Amniotic epithelial cell (primary cell): ENCODE measurements around the gene CRACR2B.

Experiments used
- DNase-seq: peaks from one replicate; pipeline ENCODE4 v3.0.0-alpha.2; 2010; ENCODE audit warnings: low read depth

The CRACR2B gene

GRCh38 chr11:811446-812245, 16.1 kb upstream of the CRACR2B start:
- no peak for DNase-seq

GRCh38 chr11:812390-812789, 15.3 kb upstream of the CRACR2B start:
- no peak for DNase-seq

DNA sequence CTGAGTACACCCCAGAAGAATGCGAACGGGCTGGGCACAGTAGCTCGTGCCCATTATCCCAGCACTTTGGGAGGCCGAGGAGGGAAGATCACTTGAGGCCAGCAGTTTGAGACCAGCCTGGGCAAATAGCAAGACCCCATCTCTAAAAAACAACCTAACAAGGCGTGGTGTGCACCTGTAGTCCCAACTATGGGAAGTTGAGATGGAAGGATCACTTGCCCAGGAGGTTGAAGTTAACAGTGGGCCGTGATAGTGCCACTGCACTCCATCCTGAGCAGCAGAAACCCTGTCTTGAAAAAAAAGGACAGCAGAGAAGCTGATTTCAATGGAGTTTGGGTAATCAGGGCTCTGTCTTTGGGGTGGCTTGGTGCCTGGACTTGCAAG, 14.7 kb upstream of the CRACR2B start:
- no peak for DNase-seq

GRCh38 chr11:813456-814096, 14.1 kb upstream of the CRACR2B start:
- DNase-seq, result no peak

- DNase-seq, result no peak
Measured at GRCh38 chr11:815675-816432, 11.9 kb upstream of the CRACR2B start.

- no peak for DNase-seq
Measured at GRCh38 chr11:816433-816779, 11.3 kb upstream of the CRACR2B start.

- peak; percentile 85 for DNase-seq
Measured at GRCh38 chr11:818396-819128, 9.2 kb upstream of the CRACR2B start, which contains the start of gene PNPLA2. PNPLA2 (plus strand) TSS chr11:818914; CDS start chr11:819719, 805 bp downstream.

DNA sequence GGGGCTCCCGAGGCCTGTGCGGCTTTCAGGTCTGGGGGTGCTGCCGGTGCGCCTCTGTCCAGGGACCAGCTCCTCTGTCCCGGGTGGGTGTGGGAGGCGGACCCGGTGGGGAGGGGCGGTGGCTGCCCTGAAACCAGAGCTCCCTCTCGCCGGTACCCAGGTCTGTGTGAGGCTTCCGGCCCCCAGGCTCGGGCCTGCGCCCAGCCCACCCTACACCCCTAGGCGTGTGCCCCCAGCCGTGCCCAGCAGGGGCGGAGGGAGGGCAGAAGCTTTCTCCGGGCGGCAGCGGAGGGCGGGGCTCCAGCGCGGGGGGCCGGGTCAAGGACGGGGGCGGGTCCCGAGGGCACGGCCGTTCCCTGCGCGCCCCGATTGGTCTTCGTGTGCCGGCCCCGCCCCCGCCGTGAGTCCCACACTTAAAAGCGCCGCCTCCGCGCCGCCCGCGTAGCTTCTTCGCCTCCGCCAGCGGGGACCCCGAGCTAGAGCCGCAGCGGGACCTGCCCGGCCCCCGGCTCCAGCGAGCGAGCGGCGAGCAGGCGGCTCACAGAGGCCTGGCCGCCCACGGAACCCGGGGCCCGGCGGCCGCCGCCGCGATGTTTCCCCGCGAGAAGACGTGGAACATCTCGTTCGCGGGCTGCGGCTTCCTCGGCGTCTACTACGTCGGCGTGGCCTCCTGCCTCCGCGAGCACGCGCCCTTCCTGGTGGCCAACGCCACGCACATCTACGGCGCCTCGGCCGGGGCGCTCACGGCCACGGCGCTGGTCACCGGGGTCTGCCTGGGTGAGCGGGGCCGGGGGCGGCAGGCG, 8.4 kb upstream of the CRACR2B start:
- DNase-seq, result peak; percentile 68

DNA sequence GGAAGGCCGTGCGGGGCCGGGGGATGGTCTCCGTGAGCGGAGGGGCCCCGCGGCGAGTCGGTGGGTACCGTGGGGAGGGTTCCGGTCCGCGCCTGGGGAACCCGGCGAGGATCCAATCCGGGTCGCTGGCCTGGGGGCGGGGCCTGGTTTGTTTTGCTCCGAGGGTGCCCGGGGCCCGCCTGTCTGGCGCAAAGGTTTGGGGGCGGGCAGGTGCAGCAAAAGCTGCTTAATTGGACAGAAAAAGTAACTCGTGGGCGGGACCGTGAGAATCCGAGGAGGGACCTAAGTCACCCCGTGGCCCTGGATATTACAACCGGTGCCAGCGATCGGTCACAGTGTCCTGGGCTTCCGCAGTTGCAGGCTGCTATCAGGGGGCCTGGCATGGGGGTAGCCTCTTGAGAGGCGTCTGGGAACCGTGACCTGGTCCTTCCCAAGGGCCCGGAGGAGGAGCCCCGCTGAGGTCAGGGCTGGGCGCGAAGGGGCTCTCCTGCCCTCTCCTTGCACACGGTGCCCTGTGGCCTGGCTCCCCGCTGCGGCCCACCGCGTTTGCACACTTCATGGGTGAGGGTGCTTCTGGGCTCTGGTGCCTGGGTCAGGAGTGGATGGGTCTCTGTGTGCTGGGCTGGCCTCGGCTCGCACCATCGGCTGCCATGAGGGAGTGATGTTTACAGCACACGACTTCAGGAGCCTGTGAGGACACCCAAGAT, 7.6 kb upstream of the CRACR2B start:
- peak; percentile 63 for DNase-seq

DNA sequence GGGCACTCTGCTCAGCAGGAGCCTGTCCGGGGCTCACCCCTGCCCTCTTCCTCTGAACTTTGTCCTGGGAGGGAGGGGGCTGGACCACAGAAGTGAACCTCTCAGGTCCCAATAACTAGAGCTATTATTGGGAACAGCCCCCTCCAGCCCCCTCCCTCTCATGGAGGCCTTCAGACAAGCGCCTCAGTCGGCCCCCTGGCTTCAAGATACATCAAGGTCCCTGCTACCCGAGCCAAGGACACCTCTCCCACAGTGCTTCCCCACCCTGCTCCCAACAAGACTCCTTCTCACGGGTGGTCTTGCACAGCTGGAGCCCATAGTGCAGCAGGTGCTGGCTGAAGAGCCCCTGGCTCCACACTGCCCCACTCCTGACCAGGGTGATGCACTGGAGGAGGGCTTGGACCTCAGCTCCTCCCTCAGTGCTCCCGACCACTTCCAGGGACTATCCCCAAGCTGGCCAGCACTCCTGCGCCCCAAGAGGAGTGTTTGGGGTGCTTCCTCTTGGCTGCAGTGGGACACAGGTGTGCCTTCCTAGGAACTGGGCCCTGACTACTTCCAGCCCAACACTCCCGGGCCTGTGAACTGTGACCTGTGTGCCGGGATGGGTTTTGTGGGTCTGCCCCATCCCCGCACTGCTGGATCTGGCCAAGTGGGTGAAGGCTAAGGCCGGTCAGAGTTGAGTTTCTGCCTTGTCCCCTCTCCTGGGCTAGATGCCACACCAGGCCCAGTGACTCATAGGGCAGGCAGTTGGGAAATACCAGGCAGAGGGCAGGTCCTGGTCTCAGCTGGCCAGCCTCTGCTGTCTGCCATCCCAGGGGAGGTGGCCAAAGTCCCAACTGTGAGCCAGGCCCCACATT, 6.8 kb upstream of the CRACR2B start:
- peak; percentile 62 for DNase-seq

DNA sequence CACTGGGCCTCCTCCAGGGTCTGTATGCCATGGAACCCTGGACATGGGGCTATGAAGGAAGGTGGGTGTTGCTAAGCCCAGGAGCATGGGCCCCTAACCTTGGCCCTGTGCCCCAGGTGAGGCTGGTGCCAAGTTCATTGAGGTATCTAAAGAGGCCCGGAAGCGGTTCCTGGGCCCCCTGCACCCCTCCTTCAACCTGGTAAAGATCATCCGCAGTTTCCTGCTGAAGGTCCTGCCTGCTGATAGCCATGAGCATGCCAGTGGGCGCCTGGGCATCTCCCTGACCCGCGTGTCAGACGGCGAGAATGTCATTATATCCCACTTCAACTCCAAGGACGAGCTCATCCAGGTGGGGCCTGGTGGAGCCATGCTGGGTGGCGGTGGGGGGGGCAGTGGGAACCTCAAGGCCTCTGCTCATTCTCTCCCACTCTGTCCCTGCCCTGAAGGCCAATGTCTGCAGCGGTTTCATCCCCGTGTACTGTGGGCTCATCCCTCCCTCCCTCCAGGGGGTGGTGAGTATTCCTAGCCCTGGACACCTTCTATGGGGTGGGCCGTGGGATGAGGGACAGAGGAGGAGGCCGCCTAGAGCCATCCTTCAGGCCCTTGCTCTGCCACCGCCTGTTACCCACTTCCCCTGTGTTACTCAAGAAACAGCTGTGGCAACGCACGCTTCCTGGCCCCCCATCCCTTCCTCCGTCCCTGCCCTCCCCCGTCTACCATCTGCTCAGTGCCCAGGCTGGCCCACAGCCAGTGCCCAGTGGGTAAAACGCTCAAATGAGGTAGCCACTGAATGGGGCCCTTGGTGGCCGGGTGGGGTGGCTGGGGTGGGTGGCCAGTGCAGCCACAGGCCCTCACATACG, 6.0 kb upstream of the CRACR2B start:
- DNase-seq, result no peak

DNA sequence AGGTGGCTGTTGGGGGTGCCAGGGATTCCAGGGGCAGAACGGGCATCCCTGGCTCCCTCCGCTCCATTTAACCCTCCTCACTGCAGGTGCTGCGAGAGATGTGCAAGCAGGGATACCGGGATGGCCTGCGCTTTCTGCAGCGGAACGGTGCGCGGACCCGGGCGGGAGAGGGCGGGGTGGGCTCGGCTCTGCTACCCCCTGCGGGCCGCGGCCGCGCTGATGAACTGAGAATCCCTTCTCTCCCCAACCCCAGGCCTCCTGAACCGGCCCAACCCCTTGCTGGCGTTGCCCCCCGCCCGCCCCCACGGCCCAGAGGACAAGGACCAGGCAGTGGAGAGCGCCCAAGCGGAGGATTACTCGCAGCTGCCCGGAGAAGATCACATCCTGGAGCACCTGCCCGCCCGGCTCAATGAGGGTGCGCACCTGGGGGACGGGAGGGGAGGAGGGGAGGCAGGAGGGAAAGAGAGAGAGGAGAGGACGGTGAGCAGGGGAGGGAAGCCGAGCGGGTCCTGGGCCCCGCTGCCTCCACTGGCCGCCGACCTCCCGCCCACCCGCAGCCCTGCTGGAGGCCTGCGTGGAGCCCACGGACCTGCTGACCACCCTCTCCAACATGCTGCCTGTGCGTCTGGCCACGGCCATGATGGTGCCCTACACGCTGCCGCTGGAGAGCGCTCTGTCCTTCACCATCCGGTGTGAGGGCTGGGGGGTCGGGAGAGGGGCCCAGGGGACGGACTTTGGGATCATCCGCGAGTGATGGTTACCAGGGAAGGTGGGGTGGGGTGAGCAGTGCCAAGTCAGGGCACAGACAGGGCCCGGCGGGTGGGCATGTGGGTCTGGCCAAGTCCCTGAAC, 4.1 kb upstream of the CRACR2B start:
- DNase-seq, result no peak

DNA sequence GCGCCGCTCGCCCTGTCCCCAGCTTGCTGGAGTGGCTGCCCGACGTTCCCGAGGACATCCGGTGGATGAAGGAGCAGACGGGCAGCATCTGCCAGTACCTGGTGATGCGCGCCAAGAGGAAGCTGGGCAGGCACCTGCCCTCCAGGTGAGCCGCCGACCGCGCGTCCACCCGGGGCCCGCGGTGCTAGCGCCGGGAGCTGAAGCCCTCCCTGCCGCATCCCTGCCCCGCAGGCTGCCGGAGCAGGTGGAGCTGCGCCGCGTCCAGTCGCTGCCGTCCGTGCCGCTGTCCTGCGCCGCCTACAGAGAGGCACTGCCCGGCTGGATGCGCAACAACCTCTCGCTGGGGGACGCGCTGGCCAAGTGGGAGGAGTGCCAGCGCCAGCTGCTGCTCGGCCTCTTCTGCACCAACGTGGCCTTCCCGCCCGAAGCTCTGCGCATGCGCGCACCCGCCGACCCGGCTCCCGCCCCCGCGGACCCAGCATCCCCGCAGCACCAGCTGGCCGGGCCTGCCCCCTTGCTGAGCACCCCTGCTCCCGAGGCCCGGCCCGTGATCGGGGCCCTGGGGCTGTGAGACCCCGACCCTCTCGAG, 3.3 kb upstream of the CRACR2B start:
- DNase-seq, result no peak

DNA sequence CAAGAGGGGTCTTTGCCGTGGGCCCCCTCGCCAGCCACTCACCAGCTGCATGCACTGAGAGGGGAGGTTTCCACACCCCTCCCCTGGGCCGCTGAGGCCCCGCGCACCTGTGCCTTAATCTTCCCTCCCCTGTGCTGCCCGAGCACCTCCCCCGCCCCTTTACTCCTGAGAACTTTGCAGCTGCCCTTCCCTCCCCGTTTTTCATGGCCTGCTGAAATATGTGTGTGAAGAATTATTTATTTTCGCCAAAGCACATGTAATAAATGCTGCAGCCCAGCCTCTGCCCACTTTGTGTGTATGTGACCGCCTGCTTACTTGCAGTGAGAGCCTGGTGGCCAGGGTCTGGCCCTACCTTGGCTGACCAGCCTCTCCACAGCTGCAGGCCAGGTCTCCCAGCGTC, 2.8 kb upstream of the CRACR2B start:
- no peak for DNase-seq

GRCh38 chr11:825366-826226, 2.1 kb upstream of the CRACR2B start:
- DNase-seq, result no peak

DNA sequence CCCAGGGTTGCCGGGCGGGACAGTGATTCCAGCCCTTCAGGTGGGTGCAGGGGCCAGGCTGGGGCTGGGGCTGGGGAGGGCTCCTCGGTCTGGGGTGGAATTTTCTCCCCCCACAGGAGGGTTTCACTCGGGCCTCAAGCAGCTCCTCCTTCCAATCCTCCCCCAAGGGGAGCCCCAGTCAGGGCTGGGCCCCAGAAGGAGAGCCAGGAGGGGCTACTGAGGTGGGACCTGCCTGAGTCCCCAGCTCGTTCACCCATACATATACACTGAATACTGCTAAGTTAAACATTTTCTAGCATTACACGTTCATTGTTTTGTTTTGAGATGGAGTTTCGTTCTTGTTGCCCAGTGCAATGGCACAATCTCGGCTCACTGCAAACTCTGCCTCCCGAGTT, 1.5 kb upstream of the CRACR2B start:
- DNase-seq, result no peak

- DNase-seq, result no peak
Measured at GRCh38 chr11:826836-827145, 928 bp upstream of the CRACR2B start.
